Activated CD4-positive, alpha-beta T cell treated with anti-CD3 and anti-CD28 coated beads, Interleukin-2, Interleukin-4, amounts not matched to agents 100 ng/mL and 50 ng/mL, durations not matched to agents 16 hours and 8 hours (primary cell): ENCODE data around the gene GRIK3.

Experiments
- DNase-seq: peaks from one replicate; pipeline ENCODE4 v3.0.0-alpha.2; 2020; ENCODE audit warnings: low spot score

Gene GRIK3

GRCh38 chr1:36874271-36875060 lies 159.8 kb downstream of the GRIK3 start:
- DNase-seq, result no peak

- no peak for DNase-seq
Observed at GRCh38 chr1:36872858-36873257, 161.5 kb downstream of the GRIK3 start.

- no peak for DNase-seq
Observed at GRCh38 chr1:36872126-36872754, 162.1 kb downstream of the GRIK3 start.

GRCh38 chr1:36871146-36871971 lies 163.0 kb downstream of the GRIK3 start:
- no peak for DNase-seq

- no peak for DNase-seq
Observed at GRCh38 chr1:36869826-36870225, 164.5 kb downstream of the GRIK3 start.

- no peak for DNase-seq
Observed at GRCh38 chr1:36869054-36869453, 165.3 kb downstream of the GRIK3 start.

GRCh38 chr1:36867575-36867974 lies 166.7 kb downstream of the GRIK3 start:
- no peak for DNase-seq

- no peak for DNase-seq
Observed at GRCh38 chr1:36866169-36866814, 168.0 kb downstream of the GRIK3 start.

GRCh38 chr1:36865602-36865900 lies 168.8 kb downstream of the GRIK3 start:
- no peak for DNase-seq

- DNase-seq, result no peak
Observed at GRCh38 chr1:36864823-36865601, 169.3 kb downstream of the GRIK3 start.

- DNase-seq, result peak; percentile 30
Observed at GRCh38 chr1:36864182-36864822, 170.0 kb downstream of the GRIK3 start.

- DNase-seq, result no peak
Observed at GRCh38 chr1:36863500-36863899, 170.8 kb downstream of the GRIK3 start.

- no peak for DNase-seq
Observed at GRCh38 chr1:36863061-36863460, 171.3 kb downstream of the GRIK3 start.

GRCh38 chr1:36861375-36861774 lies 172.9 kb downstream of the GRIK3 start:
- no peak for DNase-seq

GRCh38 chr1:36859926-36860325 lies 174.4 kb downstream of the GRIK3 start:
- no peak for DNase-seq

GRCh38 chr1:36858981-36859380 lies 175.3 kb downstream of the GRIK3 start:
- no peak for DNase-seq

- DNase-seq, result no peak
Observed at GRCh38 chr1:36858553-36858952, 175.8 kb downstream of the GRIK3 start.

- DNase-seq, result no peak
Observed at GRCh38 chr1:36857754-36858153, 176.6 kb downstream of the GRIK3 start.

GRCh38 chr1:36855699-36856494 lies 178.4 kb downstream of the GRIK3 start:
- no peak for DNase-seq

GRCh38 chr1:36853638-36854037 lies 180.7 kb downstream of the GRIK3 start:
- DNase-seq, result no peak
